TTC549 (cell line): ENCODE data around the gene R3HCC1L.

Experiments
- FAIRE-seq: peaks from 2 replicates; lab custom pipeline; 2012; peaks lifted over from hg19 to GRCh38; lab: Jason Lieb, UNC

R3HCC1L gene

DNA sequence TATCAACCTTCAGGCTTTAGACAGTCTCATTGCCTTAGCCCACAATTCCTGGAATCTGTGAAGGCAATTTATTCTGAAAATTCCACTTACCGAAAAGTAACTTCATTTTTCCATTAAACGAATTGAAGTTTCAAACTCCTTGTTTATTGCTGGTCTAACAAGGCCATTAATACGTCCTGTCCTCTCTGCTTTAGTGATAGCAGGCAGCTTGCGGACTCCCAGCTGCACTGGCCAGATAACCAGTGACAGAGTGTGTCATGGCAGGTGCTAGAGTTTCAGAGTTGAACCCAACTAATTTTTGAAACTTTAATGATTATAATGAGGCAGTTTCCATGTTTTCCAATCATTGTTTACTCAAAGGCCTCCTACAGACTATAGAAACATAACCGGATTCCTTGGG lies 102.4 kb downstream of the R3HCC1L start:
- FAIRE-seq: no peak

DNA sequence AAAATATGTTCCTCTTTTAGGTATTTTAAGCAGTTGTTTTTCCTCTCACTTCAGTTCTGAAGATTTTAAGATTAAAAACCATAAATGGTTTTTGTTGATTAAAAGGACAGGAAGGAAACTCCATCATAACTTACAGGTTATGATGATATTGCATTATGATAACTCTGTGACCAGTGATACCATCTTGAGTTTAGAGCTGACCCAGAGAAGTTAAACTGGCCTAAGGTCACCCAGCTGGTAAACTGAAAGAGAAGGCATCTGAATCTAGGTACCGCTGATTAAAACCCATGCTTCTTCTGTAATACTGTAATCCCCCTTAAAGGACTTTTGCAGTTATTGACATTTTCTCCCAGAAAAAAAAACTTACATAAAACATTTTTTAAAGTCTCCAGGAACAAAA lies 103.9 kb downstream of the R3HCC1L start:
- FAIRE-seq: no peak

DNA sequence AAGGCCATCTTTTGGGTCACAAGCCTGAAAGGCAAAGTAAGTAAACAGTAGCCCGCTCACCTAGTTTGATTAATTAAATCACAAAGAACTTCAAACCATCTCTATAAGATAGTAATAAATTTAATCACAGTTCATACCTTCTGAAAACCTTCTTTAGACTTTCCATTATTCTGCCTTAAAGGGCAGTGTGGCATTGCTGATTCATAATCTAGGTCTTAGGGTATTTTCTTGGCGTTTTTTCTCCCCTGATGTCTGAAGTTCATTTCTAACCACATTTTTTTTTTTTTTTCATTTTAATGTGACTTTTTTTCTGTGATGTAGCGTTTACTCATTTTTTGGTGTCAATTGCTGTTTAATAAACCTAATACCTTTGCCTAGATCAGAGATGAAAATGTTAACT lies 106.1 kb downstream of the R3HCC1L start:
- no peak for FAIRE-seq

DNA sequence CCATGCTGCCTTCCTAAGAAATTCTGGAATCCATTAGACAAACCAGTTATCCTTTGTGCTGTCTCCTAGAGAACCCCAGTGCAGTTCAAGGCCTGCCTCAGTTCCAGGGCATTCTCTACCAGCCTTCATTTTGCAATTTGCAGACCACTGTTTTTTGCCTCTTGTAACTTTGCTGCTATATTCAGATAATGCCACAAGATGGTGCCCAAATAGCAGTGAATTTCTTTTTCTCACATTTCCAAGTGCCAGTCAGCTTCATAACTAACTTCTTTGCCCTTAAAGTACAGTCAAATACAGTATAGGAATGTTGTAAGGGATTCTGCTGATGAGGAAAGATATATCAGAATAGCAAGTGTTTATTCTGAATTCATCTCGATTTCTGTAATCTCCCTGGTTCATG lies 108.4 kb downstream of the R3HCC1L start:
- FAIRE-seq: peak; percentile 48

DNA sequence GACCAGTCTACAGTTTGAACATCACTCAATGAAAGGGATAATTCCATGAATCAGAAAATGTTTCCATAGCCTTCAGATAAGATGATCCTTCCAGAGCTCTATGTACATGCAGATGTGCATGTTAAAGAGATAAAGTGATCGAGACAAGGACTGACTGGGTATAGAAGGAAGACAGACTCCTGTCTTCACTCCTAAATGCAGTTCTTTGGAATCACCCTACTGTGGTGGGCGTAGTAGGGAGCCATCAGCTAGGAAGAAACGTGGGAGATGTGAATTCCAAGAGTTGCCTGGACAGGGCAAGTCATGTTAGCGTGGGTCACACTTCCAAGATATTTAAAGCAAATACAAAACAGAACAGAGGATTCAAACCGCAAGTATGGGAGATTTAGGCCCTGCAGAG lies 109.7 kb downstream of the R3HCC1L start:
- no peak for FAIRE-seq

DNA sequence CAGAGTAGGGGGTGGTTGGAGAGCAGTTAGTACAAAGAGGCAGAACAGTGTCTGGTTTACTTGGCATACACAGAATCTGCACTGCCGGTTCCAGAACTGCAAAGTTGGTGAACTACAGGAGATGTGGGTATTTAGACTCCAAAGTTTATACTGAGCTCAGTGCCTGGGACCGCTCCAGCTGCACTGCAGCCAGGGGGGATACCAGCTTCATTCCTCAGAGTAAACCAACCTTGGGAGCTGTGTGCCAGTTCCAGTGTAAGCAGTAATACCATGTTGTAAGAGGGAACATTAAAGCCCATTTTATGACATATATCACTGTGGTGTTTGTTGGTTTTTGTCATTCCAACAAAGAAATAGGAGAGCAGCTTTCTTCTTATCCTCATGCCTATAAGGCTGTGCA lies 110.1 kb downstream of the R3HCC1L start:
- no peak for FAIRE-seq

DNA sequence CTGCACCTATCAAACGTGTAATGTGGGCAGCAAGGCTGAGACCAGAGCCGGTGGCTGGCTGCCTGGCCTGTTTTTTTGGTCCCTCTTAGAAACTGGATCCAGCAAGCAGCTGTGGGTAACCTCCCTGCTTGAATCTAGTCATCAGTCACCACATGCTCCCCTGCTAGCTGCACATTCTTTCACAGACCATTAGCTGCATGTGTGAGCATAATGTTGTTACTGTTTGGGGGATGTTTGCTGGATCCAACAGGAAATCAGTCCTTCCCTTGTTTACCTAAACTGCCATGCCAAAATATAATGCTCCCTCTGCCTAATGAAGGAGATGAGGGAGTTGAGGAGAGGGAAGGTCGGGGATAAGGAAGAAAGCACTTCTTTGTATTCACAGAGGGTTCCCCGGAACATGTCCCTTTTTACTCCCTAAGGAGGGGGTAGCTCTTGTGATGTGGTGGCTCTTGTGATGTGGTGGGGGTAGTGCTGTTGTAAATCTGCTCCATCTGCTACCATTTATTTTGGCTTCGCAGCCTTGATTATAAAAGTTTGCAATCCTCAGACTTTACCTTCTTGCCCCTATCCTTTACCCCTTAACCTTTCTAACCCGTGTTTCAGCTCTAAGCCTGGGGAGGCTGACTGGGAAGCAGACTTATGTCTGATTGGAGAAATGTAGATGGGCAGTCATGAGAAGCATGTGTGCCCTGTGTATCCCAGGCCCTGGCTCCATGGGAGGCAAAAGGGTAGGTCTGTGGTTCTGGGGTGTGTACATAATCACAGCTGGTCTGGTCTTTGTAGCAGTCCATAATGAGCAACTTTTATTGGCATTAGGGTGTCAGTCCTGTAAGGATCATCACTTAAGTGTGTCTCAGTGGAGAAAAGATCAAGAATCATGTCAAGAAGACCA lies 112.7 kb downstream of the R3HCC1L start:
- no peak for FAIRE-seq

DNA sequence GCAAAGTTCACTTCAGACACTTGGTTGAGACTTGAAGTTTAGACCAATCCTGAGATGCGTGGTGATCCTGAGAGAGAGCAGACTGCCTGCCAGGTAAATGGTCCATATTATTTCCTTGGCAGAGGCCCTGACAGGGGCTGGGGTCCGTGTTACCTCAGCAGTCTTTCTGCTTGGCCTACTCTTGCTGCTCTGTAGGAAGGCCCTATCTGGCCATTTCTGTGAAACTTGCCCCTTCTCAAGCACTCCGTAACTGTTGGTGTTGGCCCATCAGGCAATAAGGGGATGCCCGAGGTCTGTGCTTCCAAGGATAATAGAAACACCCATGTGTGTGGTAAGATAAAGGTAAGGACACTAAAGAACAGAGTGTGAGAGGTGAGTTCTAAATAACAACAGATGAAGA lies 113.6 kb downstream of the R3HCC1L start:
- FAIRE-seq: no peak

DNA sequence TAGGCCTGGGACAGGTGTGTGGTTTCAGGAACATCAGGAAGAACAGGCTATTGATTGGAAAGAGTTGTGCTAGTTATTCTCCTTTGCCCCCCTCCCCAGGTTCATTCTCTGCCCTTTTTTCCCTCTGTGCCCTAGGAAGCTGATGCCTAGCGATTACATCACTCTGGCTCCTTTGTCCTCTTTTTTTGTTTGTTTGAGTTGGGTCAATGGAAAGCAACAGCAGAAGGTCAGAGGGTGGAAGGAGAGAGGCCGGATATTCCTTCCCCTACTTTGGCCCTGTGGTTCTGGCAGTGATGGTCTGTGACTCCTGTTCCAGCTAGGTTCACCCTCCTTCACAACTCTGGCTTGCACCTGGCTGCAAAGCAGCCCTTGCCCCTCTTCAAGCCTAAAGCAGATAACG lies 114.7 kb downstream of the R3HCC1L start:
- FAIRE-seq: no peak

DNA sequence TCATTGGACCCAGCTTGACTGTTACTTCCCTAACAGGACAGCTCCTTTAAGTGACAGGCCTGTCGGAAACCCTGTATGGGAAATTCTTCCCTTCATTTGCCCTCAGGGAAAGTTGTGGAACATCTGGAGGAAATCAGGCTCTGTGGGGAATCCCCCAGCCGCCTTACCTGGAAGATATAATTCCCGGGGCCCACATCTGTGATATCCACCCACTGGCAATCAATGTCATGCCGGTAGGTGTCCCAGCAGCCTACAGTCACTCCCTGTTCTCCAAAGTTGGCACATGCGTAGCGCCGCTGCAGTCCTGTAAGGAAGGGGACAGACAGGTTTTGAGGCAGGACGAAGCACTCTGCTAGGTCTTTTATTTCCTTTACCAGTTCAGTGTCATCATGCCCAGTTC lies 116.9 kb downstream of the R3HCC1L start:
- no peak for FAIRE-seq

DNA sequence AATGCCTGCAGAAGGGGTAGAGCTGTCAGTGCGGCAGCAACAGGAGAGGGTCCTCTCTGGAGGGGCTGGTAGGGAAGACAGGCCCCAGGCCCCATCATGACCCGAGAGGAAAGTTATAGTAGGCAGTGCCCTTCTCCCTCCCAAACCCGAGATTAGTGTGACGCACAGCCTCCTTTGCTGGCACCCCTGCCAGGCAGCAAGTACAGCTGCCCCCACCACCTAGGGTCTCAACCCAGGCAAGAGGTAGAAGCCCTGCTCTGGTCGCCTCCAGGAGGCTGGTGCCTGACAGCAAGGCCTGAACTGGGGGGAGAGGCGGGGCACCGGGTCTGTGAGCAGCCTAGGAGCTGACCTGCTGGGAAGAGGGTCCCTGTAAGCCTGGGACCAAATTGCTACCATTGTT lies 118.0 kb downstream of the R3HCC1L start:
- FAIRE-seq: no peak

DNA sequence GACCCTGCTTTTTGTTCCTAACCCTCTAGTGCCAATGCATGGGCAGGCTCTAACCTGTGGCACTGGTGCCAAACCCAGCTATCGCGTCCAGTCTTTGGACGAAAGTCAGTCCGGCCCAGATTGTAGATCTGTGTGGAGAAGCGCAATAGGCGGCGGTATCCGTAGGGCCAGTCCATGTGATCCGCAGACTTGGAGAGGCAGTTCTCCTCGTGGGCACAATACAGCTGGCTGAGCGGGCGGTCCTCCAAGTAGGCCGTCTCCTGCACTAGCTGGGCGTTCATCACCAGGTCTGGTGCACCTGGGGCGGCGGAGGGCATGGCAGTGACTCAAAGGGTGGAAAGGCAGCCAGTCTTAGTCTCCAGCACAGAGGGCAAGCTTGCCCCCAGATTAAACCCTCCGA lies 119.0 kb downstream of the R3HCC1L start:
- no peak for FAIRE-seq

DNA sequence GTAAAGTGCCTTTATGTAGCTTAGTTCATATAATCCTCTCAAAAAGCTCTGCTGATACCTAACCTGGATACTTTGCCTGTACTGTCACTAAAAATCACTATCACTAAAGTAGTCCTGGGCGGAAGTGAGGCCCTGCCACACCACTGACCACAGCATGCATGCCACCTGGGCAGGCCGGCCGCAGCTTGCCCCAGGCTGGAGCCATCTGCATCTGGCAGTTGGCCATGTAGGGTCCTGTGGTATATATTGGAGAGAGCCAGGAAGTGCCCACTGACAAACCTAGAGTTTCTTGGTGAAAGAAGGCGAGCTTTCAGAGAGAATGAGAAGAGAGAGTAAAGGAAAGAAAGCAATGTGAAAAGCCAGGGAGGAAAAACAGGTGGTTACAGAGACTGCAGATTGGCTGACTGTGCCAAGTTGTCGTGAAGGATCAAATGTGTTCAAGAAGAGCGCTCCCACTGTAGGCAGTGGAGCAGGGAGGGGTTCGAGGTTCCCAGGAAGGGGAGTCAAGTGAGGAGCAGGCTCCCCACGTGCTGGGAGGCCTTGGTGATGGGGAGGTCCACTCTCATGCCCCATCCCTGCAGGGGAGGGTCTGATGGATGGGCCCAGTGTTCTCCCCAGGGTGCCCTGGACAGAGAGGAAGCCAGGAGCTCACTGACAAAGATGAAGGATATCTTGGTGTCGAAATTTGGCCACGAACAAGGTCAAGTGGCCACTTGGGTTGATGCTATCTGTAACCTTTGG lies 119.9 kb downstream of the R3HCC1L start:
- no peak for FAIRE-seq

DNA sequence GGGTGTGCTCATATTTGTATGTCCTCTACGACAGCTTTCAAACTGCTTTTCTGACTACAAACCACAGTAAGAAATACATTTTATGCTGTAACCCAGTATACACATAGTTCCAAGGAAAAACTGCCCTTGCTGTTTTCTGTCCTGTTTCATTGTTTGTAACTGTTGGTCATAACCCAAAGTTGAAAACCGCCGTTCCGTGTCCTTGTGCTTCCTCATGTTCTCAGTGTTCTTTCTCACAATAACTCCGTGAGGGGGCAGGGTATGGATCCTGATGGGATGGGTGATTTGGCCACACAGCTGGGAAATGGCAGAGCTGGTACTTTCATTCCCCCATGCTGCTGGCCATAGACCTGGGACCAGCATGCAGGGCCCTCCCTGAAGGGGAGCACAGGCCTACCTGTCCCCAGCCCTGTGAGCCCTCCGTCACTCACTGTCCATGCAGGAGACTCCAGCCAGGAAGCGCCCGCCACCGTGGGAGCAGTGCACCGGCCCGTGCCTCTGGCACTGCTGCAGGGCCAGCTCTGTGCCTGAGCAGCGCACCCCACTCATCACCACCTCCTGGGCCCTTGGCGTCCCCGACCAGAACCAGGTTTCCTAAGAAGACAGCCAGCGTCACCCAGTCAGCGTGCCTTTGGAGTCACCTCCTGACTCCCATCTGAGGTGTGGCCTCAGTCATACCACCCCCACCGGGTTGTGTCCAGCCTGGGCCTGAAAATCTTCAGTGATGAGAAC lies 120.9 kb downstream of the R3HCC1L start:
- no peak for FAIRE-seq

DNA sequence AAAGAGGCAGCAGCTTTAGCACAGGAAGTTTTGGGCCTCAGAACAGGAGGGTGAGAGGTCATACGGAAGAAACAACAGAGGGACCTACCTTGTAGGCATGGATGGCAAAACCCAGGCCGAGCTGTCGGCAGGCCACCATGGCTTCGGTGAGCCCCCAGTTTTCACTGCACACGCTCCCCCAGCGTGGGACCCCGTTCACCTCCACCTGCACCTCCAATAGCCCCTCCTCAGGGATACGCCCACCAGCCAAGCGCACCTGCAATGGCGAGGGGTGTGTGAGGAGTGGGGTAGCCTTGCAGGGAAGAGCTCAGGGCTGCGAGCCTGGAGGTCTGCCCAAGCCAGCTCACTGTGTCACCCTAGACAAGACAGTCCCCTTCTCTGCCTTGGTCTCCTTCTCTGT lies 122.2 kb downstream of the R3HCC1L start:
- no peak for FAIRE-seq

DNA sequence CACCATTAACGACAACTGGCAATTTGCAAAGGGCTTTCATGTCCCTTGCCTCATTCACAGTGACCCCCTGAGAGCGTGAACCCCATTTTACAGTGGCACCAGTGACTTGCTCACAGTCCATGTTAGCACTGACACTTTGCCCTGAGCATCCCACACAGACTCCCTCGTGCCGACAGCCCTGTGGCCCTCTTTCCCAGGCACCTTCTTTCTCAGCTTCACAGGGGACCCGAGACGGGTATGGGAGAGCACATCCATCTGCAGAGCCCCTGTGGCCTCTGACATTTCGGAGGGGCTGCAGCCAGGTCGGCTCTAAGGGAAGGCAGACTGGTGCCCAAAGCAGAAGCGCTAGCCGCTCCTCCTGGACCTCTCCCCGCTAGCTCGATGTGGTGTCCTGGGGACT lies 122.7 kb downstream of the R3HCC1L start:
- no peak for FAIRE-seq

DNA sequence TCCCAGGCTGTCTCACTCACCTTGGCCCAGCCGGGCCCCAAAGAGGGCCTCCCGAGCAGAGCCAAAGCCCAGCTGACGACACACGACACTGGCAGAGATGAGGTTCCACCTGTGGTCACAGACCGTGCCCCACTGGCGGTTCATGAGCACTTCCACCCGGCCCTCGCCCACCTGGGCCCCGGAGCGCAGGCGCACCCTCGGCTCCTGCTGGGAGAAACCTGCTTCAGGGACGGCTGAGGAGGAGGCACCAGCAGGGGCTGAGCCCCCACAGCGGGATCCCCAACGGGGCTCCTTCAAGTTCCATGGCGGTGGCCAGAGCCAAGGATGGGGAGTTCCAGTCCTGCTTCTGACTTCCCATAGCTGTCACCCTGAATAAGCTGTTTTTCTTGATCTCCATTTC lies 123.5 kb downstream of the R3HCC1L start:
- no peak for FAIRE-seq

DNA sequence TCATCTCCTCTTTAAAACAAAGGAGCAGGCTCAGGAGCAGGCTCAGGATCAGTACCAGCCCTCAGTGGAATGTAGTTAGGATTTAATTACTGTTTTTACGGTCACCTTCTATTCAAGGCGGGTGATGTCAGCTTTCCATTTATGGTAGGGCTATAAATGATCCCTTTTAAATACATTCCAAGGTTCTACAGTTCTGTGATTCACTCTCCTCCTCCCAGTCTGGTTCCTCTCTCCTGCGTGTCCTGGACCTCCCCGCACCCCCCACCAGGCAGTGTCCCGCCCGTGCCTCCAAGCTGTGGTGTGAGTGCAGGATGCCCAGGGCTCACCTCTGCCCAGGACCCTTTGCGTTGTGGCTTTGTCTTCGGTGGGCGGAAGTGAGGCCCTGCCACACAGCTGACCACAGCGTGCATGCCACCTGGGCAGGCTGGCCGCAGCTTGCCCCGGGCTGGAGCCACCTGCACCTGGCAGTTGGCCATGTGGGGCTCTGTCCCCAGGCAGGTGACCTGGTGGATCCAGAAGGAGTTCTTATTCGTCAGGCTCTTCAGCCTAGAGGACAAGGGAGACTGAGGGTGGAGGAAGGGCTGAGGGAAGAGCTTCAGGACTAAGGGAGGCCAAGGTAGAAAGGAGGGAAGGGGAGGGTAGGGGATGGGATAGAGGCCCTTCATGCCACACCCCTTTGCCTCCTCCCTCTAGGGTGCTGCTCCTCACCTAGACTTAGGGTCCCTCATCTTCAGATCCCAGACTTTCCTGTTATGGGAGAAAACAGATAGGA lies 124.4 kb downstream of the R3HCC1L start:
- FAIRE-seq: no peak

DNA sequence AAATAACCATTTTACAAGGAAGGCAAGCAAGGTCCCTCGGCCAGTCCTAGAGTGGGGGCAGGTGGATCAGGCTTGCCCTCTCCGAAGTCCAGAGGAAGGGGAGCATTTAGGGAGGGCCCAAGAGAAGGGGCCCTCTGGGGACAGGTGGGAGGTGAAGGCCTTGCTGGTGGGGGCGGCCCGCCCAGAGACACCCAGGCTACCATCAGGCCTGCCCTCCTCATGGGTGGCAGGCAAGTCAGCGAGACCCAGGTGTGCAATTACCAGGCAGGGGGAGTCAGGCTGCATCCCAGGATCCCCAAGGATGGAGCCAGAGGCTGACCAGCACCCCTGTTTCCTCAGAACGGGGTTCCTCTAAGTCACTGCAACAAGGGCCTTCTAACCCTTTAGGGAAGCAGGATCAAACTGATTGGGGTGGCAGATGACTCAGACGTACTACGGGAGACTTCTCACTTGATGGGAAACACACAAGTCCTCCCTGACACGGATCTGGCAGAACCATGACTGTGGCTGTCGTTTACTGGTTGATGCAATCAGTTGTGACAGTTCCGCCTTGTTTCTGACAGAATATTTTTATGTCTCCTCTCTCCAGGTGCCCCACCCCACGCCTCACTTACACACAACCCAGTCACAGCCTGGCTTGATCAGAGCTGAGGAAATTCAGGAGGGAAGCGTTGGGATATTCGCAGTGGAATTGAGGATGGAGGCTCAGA lies 125.3 kb downstream of the R3HCC1L start:
- no peak for FAIRE-seq

DNA sequence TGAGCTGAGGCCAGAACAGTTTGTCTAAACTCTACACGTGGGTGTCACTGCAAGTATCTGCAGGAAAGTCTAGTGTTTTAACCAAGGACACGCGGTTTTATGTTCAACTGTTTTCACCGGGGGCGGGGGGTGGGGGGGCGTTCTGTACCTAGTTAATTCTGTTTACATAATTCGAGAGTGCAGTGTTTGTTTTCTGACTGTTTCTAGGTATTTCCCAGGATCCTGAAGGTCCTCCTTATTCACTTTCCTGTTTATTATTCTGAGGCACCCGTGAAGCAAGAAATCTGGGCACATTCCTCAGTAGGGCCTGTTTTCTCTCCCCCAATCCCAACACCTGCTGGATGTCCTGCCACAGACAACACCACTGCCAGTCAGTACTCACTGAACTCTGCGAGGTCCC lies 125.9 kb downstream of the R3HCC1L start:
- FAIRE-seq: no peak

DNA sequence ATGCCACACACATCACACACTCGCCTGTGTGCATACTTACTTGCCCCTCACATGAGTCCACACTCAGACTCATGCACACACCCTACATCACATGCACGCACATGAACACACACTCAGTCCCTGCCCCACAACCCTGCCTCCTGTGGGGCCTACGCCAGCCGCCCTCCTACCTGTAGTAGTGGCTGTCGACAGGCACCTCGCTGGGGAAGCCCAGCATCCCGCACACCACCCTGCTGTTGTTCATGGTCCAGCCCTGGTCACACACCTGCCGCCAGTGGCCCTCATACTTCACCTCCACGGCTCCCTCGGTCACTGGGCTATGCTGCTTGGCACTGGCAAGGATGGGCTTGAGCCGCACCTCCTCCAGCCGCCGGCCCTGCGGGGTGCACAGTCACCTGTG lies 126.3 kb downstream of the R3HCC1L start:
- FAIRE-seq: no peak
